ENCODE data around the gene CDC42BPG. TPM values are rescaled to one million over a fixed set of nuclear protein-coding genes. Genes with fewer than 3 reads are reported as not detected.
A peak's percentile ranks its signal among the peaks of the same experiment; 100 is the strongest.

The CDC42BPG gene
- total and polyA plus RNA-seq, 3 donors from 2014 or later, result 5.3 to 9.2 (median 7.6) TPM

DNA sequence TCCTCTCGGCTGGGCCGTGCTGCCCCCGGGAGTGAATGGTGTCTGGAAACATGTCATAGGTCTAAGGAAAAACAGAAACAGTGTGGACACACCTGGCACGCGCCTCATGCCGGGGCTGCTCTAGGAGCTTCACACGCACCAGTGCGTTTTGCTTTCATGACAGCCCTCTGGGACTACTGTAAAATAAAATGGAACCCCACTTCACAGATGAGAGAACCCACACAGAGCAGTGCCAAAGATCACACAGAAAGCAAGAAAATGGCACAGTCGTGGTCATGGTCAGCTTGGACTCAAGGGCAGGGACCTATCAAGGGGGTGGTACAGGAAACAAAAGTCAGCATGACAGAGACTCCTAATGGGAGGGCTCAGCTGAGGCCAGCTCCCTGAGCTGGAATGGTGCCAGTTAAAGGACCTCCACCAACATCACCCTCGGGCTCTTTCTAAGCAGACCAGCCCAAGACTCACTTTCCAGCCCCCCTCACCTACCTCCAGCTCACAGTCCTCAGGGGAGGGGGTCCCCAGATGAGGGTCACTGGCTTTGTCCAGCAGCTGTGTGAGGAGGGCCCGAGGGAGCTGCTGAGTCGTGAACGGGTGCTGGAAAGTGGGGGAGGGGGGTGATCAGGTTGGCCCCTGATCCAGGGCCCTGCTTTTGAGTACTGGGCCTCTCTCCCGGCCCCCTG lies 44.7 kb downstream of the CDC42BPG start:
- H3K4me3 ChIP-seq, result no peak overlapping the region
- intact Hi-C loops (cut with DNase I; ENCODE audit: low total_unique reads), result no loop called here
- no peaks in the 10 kb centered on the region for H3K9me3 ChIP-seq
- H3K27ac ChIP-seq, result peak overlapping the region in 1 of 2 donors; percentile 7
- TF ChIP-seq POLR2A (IDR thresholded peaks at IDR 0.05), result no peak
- TF ChIP-seq, protein P1, sequence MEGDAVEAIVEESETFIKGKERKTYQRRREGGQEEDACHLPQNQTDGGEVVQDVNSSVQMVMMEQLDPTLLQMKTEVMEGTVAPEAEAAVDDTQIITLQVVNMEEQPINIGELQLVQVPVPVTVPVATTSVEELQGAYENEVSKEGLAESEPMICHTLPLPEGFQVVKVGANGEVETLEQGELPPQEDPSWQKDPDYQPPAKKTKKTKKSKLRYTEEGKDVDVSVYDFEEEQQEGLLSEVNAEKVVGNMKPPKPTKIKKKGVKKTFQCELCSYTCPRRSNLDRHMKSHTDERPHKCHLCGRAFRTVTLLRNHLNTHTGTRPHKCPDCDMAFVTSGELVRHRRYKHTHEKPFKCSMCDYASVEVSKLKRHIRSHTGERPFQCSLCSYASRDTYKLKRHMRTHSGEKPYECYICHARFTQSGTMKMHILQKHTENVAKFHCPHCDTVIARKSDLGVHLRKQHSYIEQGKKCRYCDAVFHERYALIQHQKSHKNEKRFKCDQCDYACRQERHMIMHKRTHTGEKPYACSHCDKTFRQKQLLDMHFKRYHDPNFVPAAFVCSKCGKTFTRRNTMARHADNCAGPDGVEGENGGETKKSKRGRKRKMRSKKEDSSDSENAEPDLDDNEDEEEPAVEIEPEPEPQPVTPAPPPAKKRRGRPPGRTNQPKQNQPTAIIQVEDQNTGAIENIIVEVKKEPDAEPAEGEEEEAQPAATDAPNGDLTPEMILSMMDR (IDR thresholded peaks at IDR 0.05), result no peak
- H3K4me1 ChIP-seq, result peaks cover 21% of the 10 kb centered on the region
- H3K36me3 ChIP-seq (ENCODE audit: low read depth, missing control alignments), result no peaks in the 10 kb centered on the region
- no peaks in the 10 kb centered on the region for H3K27me3 ChIP-seq
- 68 to 72% methylated on average over 14 of the region's 14 CpGs for WGBS, 2 donors
- no peak for DNase-seq

DNA sequence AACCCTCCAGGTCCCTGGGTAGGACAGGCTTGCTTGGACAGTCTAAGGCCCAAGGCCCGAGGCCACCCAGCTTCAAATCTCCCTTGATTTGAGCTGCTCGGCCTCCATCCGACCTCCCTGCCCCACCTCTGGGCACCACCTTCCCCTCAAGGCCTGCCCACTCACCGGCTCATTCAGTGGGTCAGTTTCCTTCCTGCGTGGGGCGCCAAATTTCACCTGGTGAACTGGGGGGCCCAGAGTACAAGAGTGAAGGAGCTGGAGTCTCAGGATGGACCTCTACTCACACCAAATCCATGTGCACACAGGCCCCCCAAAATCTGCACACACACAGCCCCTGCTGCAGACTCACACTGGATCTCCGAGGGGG lies 45.2 kb downstream of the CDC42BPG start:
- H3K9me3 ChIP-seq, result no peaks in the 10 kb centered on the region
- peaks cover 17% of the 10 kb centered on the region for H3K4me1 ChIP-seq
- intact Hi-C loops (cut with DNase I; ENCODE audit: low total_unique reads), result no loop called here
- no peaks in the 10 kb centered on the region for H3K27me3 ChIP-seq
- H3K4me3 ChIP-seq, result no peak overlapping the region
- H3K27ac ChIP-seq, result no peak overlapping the region
- TF ChIP-seq, protein P1 (IDR thresholded peaks at IDR 0.05), result no peak
- no peak for TF ChIP-seq POLR2A (IDR thresholded peaks at IDR 0.05)
- no peaks in the 10 kb centered on the region for H3K36me3 ChIP-seq (ENCODE audit: low read depth, missing control alignments)
- WGBS, 2 donors, result 75 to 85% methylated on average over 6 to 7 of the region's 7 CpGs
- DNase-seq, result no peak

DNA sequence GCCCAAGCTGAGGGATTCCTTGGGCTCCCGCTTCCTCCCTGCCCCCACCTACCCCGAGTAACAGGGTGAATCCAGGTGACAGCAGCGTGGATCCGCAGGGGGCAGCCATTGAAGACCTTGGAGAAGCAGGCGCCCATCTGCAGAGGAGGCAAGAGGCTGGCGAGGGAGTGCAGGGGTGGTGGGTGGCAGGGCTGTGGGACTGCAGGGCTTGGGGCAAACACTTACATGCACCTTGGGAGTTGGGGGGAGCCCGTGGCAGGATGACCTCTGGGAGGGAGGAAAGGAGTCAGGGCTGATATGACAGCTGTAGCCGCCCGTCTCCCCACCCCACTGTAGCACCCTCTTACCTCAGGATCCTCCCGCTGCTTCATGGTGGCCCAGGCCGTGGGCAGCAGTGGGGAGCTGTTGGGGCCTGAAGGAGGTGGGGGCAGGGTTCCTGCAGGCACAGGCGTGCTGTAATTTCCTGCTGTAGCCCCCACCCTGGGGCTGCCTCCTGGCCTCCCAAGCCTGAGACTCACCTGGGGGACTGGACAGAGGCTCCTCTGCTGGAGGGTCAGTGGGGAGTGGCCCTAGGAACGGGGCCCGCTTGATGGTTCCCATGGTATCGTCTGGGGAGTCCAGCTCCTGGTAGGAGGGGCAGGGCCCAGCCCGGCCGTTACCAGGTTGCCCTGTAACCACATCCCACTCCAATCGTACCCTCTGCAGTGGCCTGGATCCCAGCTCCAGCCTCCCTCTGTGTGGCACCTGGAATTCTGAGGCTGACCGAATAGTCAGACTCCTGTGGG lies 47.5 kb downstream of the CDC42BPG start:
- no peaks in the 10 kb centered on the region for H3K27me3 ChIP-seq
- TF ChIP-seq, protein P1 (IDR thresholded peaks at IDR 0.05), result no peak
- TF ChIP-seq POLR2A (IDR thresholded peaks at IDR 0.05), result no peak
- no peaks in the 10 kb centered on the region for H3K9me3 ChIP-seq
- no peaks in the 10 kb centered on the region for H3K36me3 ChIP-seq (ENCODE audit: low read depth, missing control alignments)
- H3K27ac ChIP-seq, result no peak overlapping the region
- no peak for DNase-seq
- H3K4me1 ChIP-seq, result peaks cover 8% of the 10 kb centered on the region
- H3K4me3 ChIP-seq, result no peak overlapping the region
- intact Hi-C loops (cut with DNase I; ENCODE audit: low total_unique reads), result no loop called here
- 89 to 91% methylated on average over 17 to 19 of the region's 19 CpGs for WGBS, 2 donors

DNA sequence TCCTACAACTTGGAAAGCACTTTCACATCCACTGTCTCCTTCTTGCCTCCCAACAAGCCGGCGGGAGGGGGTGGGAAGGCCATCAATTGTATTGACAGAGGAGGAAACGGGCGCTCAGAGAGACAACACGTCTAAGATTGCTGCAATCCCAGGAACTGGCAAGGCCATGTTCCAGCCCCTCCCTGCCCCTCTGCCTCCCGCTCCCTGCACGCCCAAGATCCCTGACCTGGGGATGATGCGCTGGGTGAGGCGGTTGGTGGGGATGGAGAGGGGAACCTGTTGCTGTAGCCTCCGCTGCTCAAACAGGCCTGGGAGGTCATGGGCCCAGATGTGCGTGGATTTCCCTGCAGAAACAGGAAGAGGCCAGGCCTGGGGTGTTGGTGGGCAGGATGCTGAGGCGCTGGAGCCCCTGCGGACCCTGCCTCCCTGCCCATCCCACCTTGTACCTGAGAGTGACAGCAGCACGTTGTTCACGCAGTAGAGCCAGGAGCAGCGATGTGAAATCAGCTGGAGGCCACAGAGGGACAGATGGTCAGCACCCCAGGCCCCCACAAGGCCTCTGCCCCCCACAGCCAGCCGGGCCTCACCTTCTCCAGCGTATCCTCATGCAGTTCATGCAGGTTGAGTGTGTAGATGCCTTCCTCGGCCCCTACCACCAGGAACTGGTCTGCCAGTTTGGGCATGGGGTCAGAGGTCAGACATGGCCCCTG lies 48.3 kb downstream of the CDC42BPG start:
- no peak overlapping the region for H3K4me3 ChIP-seq
- TF ChIP-seq POLR2A (IDR thresholded peaks at IDR 0.05), result no peak
- TF ChIP-seq, protein P1 (IDR thresholded peaks at IDR 0.05), result no peak
- no peaks in the 10 kb centered on the region for H3K27me3 ChIP-seq
- H3K9me3 ChIP-seq, result no peaks in the 10 kb centered on the region
- intact Hi-C loops (cut with DNase I; ENCODE audit: low total_unique reads), result no loop called here
- no peak for DNase-seq
- no peaks in the 10 kb centered on the region for H3K36me3 ChIP-seq (ENCODE audit: low read depth, missing control alignments)
- WGBS, 2 donors, result 77 to 84% methylated on average over 15 to 19 of the region's 19 CpGs
- H3K4me1 ChIP-seq, result peaks cover 6% of the 10 kb centered on the region
- H3K27ac ChIP-seq, result no peak overlapping the region
